Measurements from ENCODE around the gene RNU1-3. TPM values are rescaled to one million over a fixed set of nuclear protein-coding genes. Genes with fewer than 3 reads are reported as not detected.

The RNU1-3 gene
- total and polyA plus RNA-seq, 9 of the 15 experiments (the other 6 are each of a cell fraction or from before 2014, with no cell fraction given) = under 0.01 to 32,823 (median 2,538) TPM; not detected in 4

DNA sequence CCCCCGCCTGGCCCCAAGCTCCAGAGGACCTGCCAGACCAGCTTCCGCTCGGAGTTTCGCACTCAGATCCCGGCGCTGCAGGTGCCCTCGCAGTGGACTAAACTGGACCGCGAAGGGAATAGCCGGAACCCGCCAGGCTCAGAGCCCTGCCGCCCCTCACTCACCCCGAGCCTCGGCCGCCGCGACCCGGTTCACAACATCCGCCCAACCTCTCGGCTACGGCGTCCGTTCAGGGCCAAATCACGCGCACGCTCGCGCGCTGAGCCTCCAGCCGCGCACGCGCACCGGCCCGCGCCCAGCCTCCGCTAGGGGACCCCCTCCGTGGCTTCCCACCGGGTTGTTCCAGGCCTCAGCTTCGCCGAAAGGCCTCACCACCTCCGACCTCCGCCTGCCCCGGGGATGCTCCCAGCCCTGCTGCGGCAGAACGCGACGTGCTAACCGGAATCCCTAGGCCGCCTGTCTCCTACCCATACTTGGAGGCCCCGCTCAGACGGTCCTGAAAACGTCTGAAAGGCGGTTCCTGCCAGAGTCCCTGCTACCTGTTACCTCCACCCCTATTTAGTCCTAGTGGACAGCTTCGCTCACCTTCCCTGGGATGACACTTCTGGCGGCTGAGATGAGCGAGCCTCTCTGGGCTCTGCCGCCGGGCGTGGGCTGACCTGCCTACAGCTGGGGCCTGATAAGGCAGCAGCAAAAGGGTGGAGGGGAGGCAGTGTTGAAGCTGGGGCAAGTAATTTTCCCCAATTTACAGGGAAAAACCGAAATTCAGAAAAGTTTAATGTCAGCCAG, 22.1 kb downstream of the RNU1-3 start (continued):
- TF ChIP-seq, protein P1, sequence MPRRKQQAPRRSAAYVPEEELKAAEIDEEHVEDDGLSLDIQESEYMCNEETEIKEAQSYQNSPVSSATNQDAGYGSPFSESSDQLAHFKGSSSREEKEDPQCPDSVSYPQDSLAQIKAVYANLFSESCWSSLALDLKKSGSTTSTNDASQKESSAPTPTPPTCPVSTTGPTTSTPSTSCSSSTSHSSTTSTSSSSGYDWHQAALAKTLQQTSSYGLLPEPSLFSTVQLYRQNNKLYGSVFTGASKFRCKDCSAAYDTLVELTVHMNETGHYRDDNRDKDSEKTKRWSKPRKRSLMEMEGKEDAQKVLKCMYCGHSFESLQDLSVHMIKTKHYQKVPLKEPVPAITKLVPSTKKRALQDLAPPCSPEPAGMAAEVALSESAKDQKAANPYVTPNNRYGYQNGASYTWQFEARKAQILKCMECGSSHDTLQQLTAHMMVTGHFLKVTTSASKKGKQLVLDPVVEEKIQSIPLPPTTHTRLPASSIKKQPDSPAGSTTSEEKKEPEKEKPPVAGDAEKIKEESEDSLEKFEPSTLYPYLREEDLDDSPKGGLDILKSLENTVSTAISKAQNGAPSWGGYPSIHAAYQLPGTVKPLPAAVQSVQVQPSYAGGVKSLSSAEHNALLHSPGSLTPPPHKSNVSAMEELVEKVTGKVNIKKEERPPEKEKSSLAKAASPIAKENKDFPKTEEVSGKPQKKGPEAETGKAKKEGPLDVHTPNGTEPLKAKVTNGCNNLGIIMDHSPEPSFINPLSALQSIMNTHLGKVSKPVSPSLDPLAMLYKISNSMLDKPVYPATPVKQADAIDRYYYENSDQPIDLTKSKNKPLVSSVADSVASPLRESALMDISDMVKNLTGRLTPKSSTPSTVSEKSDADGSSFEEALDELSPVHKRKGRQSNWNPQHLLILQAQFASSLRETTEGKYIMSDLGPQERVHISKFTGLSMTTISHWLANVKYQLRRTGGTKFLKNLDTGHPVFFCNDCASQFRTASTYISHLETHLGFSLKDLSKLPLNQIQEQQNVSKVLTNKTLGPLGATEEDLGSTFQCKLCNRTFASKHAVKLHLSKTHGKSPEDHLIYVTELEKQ (CRISPR knock-in tag; IDR thresholded peaks at IDR 0.05) = peak; percentile 77; the same call in 1 of the 2 replicates
- TF ChIP-seq TAF1 (IDR thresholded peaks at IDR 0.05; ENCODE audit: control insufficient read depth, extremely low read depth, insufficient read depth, low read length, severe bottlenecking) (peak; percentile 80), CC2D1A (IDR thresholded peaks at IDR 0.05) (0 out of 2 replicates have a peak, but pooled peaks have one; percentile 32), ZNF324 (CRISPR knock-in tag; IDR thresholded peaks at IDR 0.05) (peak; percentile 69; the same call in 1 of the 2 replicates), TCF3 (CRISPR knock-in tag; IDR thresholded peaks at IDR 0.05) (peak; percentile 78), KLF6 (CRISPR knock-in tag; IDR thresholded peaks at IDR 0.05; ENCODE audit: borderline replicate concordance) (peak; percentile 83; the same call in 1 of the 2 replicates), SOX6 (IDR thresholded peaks at IDR 0.05) (peak; percentile 60), HEY1 (CRISPR knock-in tag; IDR thresholded peaks at IDR 0.05; ENCODE audit: borderline replicate concordance) (peak; percentile 65; the same call in 1 of the 2 replicates), ZNF384 (IDR thresholded peaks at IDR 0.05; ENCODE audit: low read depth, low read length) (peak; percentile 66; the same call in 1 of the 2 replicates), HNRNPK (IDR thresholded peaks at IDR 0.05; ENCODE audit: low read depth, low read length, poor library complexity, severe bottlenecking) (peak; percentile 86), RBBP5 (IDR thresholded peaks at IDR 0.05; ENCODE audit: borderline replicate concordance, insufficient read depth, low read length, poor library complexity, severe bottlenecking) (peak; percentile 99), HMGN3 (IDR thresholded peaks at IDR 0.05; ENCODE audit: borderline replicate concordance, extremely low read depth, insufficient read length, low read depth, low read length) (peak; percentile 99), HDAC1 (IDR thresholded peaks at IDR 0.05) (peak in 1 of 2 experiments; percentile 88; a peak in 2 of 4 replicates)
- TF ChIP-seq, protein P2, sequence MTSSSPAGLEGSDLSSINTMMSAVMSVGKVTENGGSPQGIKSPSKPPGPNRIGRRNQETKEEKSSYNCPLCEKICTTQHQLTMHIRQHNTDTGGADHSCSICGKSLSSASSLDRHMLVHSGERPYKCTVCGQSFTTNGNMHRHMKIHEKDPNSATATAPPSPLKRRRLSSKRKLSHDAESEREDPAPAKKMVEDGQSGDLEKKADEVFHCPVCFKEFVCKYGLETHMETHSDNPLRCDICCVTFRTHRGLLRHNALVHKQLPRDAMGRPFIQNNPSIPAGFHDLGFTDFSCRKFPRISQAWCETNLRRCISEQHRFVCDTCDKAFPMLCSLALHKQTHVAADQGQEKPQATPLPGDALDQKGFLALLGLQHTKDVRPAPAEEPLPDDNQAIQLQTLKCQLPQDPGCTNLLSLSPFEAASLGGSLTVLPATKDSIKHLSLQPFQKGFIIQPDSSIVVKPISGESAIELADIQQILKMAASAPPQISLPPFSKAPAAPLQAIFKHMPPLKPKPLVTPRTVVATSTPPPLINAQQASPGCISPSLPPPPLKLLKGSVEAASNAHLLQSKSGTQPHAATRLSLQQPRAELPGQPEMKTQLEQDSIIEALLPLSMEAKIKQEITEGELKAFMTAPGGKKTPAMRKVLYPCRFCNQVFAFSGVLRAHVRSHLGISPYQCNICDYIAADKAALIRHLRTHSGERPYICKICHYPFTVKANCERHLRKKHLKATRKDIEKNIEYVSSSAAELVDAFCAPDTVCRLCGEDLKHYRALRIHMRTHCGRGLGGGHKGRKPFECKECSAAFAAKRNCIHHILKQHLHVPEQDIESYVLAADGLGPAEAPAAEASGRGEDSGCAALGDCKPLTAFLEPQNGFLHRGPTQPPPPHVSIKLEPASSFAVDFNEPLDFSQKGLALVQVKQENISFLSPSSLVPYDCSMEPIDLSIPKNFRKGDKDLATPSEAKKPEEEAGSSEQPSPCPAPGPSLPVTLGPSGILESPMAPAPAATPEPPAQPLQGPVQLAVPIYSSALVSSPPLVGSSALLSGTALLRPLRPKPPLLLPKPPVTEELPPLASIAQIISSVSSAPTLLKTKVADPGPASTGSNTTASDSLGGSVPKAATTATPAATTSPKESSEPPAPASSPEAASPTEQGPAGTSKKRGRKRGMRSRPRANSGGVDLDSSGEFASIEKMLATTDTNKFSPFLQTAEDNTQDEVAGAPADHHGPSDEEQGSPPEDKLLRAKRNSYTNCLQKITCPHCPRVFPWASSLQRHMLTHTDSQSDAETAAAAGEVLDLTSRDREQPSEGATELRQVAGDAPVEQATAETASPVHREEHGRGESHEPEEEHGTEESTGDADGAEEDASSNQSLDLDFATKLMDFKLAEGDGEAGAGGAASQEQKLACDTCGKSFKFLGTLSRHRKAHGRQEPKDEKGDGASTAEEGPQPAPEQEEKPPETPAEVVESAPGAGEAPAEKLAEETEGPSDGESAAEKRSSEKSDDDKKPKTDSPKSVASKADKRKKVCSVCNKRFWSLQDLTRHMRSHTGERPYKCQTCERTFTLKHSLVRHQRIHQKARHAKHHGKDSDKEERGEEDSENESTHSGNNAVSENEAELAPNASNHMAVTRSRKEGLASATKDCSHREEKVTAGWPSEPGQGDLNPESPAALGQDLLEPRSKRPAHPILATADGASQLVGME (CRISPR knock-in tag; IDR thresholded peaks at IDR 0.05) = peak; percentile 98
- TF ChIP-seq, protein P3, sequence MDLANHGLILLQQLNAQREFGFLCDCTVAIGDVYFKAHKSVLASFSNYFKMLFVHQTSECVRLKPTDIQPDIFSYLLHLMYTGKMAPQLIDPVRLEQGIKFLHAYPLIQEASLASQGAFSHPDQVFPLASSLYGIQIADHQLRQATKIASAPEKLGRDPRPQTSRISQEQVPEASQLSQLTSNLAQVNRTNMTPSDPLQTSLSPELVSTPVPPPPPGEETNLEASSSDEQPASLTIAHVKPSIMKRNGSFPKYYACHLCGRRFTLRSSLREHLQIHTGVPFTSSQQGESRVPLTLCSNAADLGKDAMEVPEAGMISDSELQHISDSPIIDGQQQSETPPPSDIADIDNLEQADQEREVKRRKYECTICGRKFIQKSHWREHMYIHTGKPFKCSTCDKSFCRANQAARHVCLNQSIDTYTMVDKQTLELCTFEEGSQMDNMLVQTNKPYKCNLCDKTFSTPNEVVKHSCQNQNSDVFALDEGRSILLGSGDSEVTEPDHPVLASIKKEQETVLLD (IDR thresholded peaks at IDR 0.05) = peak; percentile 94
